Measurements from ENCODE around the gene PCMT1.
"Not testable (repeated sequence)": the region's sequence is repeated elsewhere in the genome, so short reads cannot be mapped to it uniquely, and the experiment has no call there.

PCMT1 gene

GRCh38 chr6:149844480-149844879 lies 94.9 kb downstream of the PCMT1 start:
- DNase-seq, result no peak
- in situ Hi-C loops (cut with HindIII; ENCODE audit: low pct_ligation_motif_present, low pct_unique_long_range_greater_than_20kb, low sequenced_read_pairs), result no loop called here

- in situ Hi-C loops (cut with HindIII; ENCODE audit: low pct_ligation_motif_present, low pct_unique_long_range_greater_than_20kb, low sequenced_read_pairs), result no loop called here
- DNase-seq, result no peak
These were observed 96.0 kb downstream of the PCMT1 start for GRCh38 chr6:149845549-149845948.

- in situ Hi-C loops (cut with HindIII; ENCODE audit: low pct_ligation_motif_present, low pct_unique_long_range_greater_than_20kb, low sequenced_read_pairs), result no loop called here
- peak; percentile 84 for DNase-seq
These were observed 96.8 kb downstream of the PCMT1 start for GRCh38 chr6:149846321-149846720.

GRCh38 chr6:149847939-149848267 lies 98.4 kb downstream of the PCMT1 start:
- DNase-seq, result no peak
- in situ Hi-C loops (cut with HindIII; ENCODE audit: low pct_ligation_motif_present, low pct_unique_long_range_greater_than_20kb, low sequenced_read_pairs), result no loop called here

- DNase-seq; in situ Hi-C loops (cut with HindIII; ENCODE audit: low pct_ligation_motif_present, low pct_unique_long_range_greater_than_20kb, low sequenced_read_pairs): not testable (repeated sequence)
These were observed 98.8 kb downstream of the PCMT1 start for GRCh38 chr6:149848343-149848742.

GRCh38 chr6:149851461-149852110 lies 102.0 kb downstream of the PCMT1 start:
- no peak for DNase-seq
- in situ Hi-C loops (cut with HindIII; ENCODE audit: low pct_ligation_motif_present, low pct_unique_long_range_greater_than_20kb, low sequenced_read_pairs), result no loop called here

- DNase-seq, result peak; percentile 12
- in situ Hi-C loops (cut with HindIII; ENCODE audit: low pct_ligation_motif_present, low pct_unique_long_range_greater_than_20kb, low sequenced_read_pairs), result no loop called here
These were observed 102.6 kb downstream of the PCMT1 start for GRCh38 chr6:149852180-149852579.

- in situ Hi-C loops (cut with HindIII; ENCODE audit: low pct_ligation_motif_present, low pct_unique_long_range_greater_than_20kb, low sequenced_read_pairs), result no loop called here
- no peak for DNase-seq
These were observed 103.3 kb downstream of the PCMT1 start for GRCh38 chr6:149852881-149853280.

GRCh38 chr6:149854017-149854416 lies 104.5 kb downstream of the PCMT1 start:
- DNase-seq; in situ Hi-C loops (cut with HindIII; ENCODE audit: low pct_ligation_motif_present, low pct_unique_long_range_greater_than_20kb, low sequenced_read_pairs): not testable (repeated sequence)

GRCh38 chr6:149854532-149854931 lies 105.0 kb downstream of the PCMT1 start:
- in situ Hi-C loops (cut with HindIII; ENCODE audit: low pct_ligation_motif_present, low pct_unique_long_range_greater_than_20kb, low sequenced_read_pairs), result no loop called here
- peak; percentile 53 for DNase-seq

GRCh38 chr6:149855040-149855654 lies 105.6 kb downstream of the PCMT1 start:
- peak; percentile 80 for DNase-seq
- in situ Hi-C loops (cut with HindIII; ENCODE audit: low pct_ligation_motif_present, low pct_unique_long_range_greater_than_20kb, low sequenced_read_pairs), result no loop called here

GRCh38 chr6:149855741-149856140 lies 106.2 kb downstream of the PCMT1 start:
- peak; percentile 2 for DNase-seq
- in situ Hi-C loops (cut with HindIII; ENCODE audit: low pct_ligation_motif_present, low pct_unique_long_range_greater_than_20kb, low sequenced_read_pairs), result no loop called here

- in situ Hi-C loops (cut with HindIII; ENCODE audit: low pct_ligation_motif_present, low pct_unique_long_range_greater_than_20kb, low sequenced_read_pairs), result no loop called here
- no peak for DNase-seq
These were observed 106.9 kb downstream of the PCMT1 start for GRCh38 chr6:149856256-149856994.

- no peak for DNase-seq
- in situ Hi-C loops (cut with HindIII; ENCODE audit: low pct_ligation_motif_present, low pct_unique_long_range_greater_than_20kb, low sequenced_read_pairs), result no loop called here
These were observed 108.0 kb downstream of the PCMT1 start for GRCh38 chr6:149857541-149857940.

- DNase-seq, result no peak
- in situ Hi-C loops (cut with HindIII; ENCODE audit: low pct_ligation_motif_present, low pct_unique_long_range_greater_than_20kb, low sequenced_read_pairs), result no loop called here
These were observed 109.8 kb downstream of the PCMT1 start for GRCh38 chr6:149859368-149859767.

- DNase-seq, result no peak
- in situ Hi-C loops (cut with HindIII; ENCODE audit: low pct_ligation_motif_present, low pct_unique_long_range_greater_than_20kb, low sequenced_read_pairs), result no loop called here
These were observed 110.4 kb downstream of the PCMT1 start for GRCh38 chr6:149859938-149860337.

GRCh38 chr6:149860513-149860833 lies 110.9 kb downstream of the PCMT1 start:
- in situ Hi-C loops (cut with HindIII; ENCODE audit: low pct_ligation_motif_present, low pct_unique_long_range_greater_than_20kb, low sequenced_read_pairs), result no loop called here
- no peak for DNase-seq
